Stimulated activated CD8-positive, alpha-beta memory T cell treated with anti-CD3 and anti-CD28 coated beads, Interleukin-4, amount 100 ng/mL, for 1 hour (primary cell): ENCODE measurements around the gene CTBP2.

Experiments
- DNase-seq, 2 donors: peaks; one replicate each; pipeline ENCODE4 v3.0.0-alpha.2; 2020; ENCODE audit warnings: low read depth in 2 of 2, low spot score in 1 of 2

The CTBP2 gene

GRCh38 chr10:125049216-125049881, 111.0 kb downstream of the CTBP2 start:
- DNase-seq: no peak

GRCh38 chr10:125048094-125048864, 112.1 kb downstream of the CTBP2 start:
- peak in 1 of 2 donors; percentile 23 for DNase-seq

- DNase-seq: no peak
Measured at GRCh38 chr10:125043841-125044658, 116.3 kb downstream of the CTBP2 start.

- DNase-seq: no peak
Measured at GRCh38 chr10:125041856-125042506, 118.4 kb downstream of the CTBP2 start.

- DNase-seq: no peak
Measured at GRCh38 chr10:125039354-125039769, 121.0 kb downstream of the CTBP2 start.

- DNase-seq: no peak
Measured at GRCh38 chr10:125038637-125039036, 121.7 kb downstream of the CTBP2 start.

- no peak for DNase-seq
Measured at GRCh38 chr10:125037145-125037877, 123.1 kb downstream of the CTBP2 start.

- no peak for DNase-seq
Measured at GRCh38 chr10:125035588-125036295, 124.6 kb downstream of the CTBP2 start.

- DNase-seq: no peak
Measured at GRCh38 chr10:125035136-125035535, 125.2 kb downstream of the CTBP2 start.

- no peak for DNase-seq
Measured at GRCh38 chr10:125034675-125035074, 125.7 kb downstream of the CTBP2 start.

- no peak for DNase-seq
Measured at GRCh38 chr10:125033146-125033924, 127.0 kb downstream of the CTBP2 start.

- DNase-seq: no peak
Measured at GRCh38 chr10:125032474-125033020, 127.8 kb downstream of the CTBP2 start.

- no peak for DNase-seq
Measured at GRCh38 chr10:125030567-125031197, 129.7 kb downstream of the CTBP2 start.

GRCh38 chr10:125029584-125030242, 130.7 kb downstream of the CTBP2 start:
- no peak for DNase-seq

GRCh38 chr10:125027871-125028869, 132.2 kb downstream of the CTBP2 start:
- no peak for DNase-seq

- DNase-seq: no peak
Measured at GRCh38 chr10:125026974-125027735, 133.2 kb downstream of the CTBP2 start.
